H1 (cell line): Measurements from ENCODE around the gene MYO3A. TPM values are rescaled to one million over a fixed set of nuclear protein-coding genes. Genes with fewer than 3 reads are reported as not detected.

Experiments used
- CTCF ChIA-PET: fragments of 300-600 bp; sonication (Branson Sonifier 250); formaldehyde crosslinking; loops from one replicate; lab custom pipeline; 2021; ENCODE audit not compliant: partially characterized antibody; lab: Charles Lee
- POLR2A ChIA-PET: fragments of 300-600 bp; sonication (Branson Sonifier 250); formaldehyde crosslinking; loops from one replicate; lab custom pipeline; 2021; ENCODE audit warnings: inconsistent platforms; ENCODE audit not compliant: partially characterized antibody; lab: Charles Lee
- DNase-seq, 2 experiments: peaks; one replicate each; pipeline versions ENCODE4 v3.0.0 to v3.0.0-alpha.2; 2010 to 2022; ENCODE audit warnings: low spot score in 2 of 2, low read depth in 1 of 2, mixed read lengths in 1 of 2
- FAIRE-seq: peaks from 2 replicates; lab custom pipeline; 2011; peaks lifted over from hg19 to GRCh38; lab: Jason Lieb, UNC
- H2AFZ ChIP-seq: 2 replicates; pipeline ENCODE4 v1.8.1; 2012; ENCODE audit warnings: low read length, inconsistent platforms
- H2AK5ac ChIP-seq: 2 replicates; pipeline ENCODE4 v1.6.1; 2013; ENCODE audit warnings: low read depth, low read length
- H2BK120ac ChIP-seq: replicated peaks from 2 replicates; pipeline ENCODE3; 2013; ENCODE audit warnings: low read depth, low read length, inconsistent platforms
- H2BK12ac ChIP-seq: 2 replicates; pipeline ENCODE4 v1.6.1; 2013; ENCODE audit warnings: low read depth, low read length
- H2BK15ac ChIP-seq: 2 replicates; pipeline ENCODE4 v1.6.1; 2013; ENCODE audit warnings: low read length
- H2BK20ac ChIP-seq: 2 replicates; pipeline ENCODE4 v1.6.1; 2013; ENCODE audit warnings: low read length
- H2BK5ac ChIP-seq: 2 replicates; pipeline ENCODE4 v1.6.1; 2013; ENCODE audit warnings: low read depth, low read length
- H3K14ac ChIP-seq: 2 replicates; pipeline ENCODE4 v1.6.1; 2013; ENCODE audit warnings: inconsistent platforms; ENCODE audit not compliant: insufficient read length
- H3K18ac ChIP-seq: 2 replicates; pipeline ENCODE4 v1.6.1; 2013; ENCODE audit warnings: low read length; ENCODE audit errors: extremely low read depth
- H3K23ac ChIP-seq: 2 replicates; pipeline ENCODE4 v1.6.1; 2013; ENCODE audit warnings: inconsistent platforms; ENCODE audit not compliant: insufficient read length
- H3K23me2 ChIP-seq: 2 replicates; pipeline ENCODE4 v1.6.1; 2013; ENCODE audit warnings: low read depth, low read length
- H3K27ac ChIP-seq: 2 replicates; pipeline ENCODE4 v1.6.1; 2011; ENCODE audit warnings: low read depth, low read length, inconsistent platforms
- H3K27me3 ChIP-seq, 4 experiments: replicated peaks in 1 of 4; 1 replicate in 1 of 4; 2 replicates in 3 of 4; pipeline versions ENCODE4 v1.6.1 to v1.8.1; 2011 to 2013; ENCODE audit warnings: low read length in 3 of 4, mild to moderate bottlenecking in 3 of 4, inconsistent platforms in 2 of 4, mixed read lengths in 2 of 4, moderate library complexity in 1 of 4; ENCODE audit not compliant: control insufficient read depth in 3 of 4, insufficient read depth in 3 of 4; ENCODE audit errors: extremely low read depth in 1 of 4
- H3K36me3 ChIP-seq, 4 experiments: 2 replicates each; pipeline versions ENCODE4 v1.6.1 to v1.8.1; 2011 to 2013; ENCODE audit warnings: mild to moderate bottlenecking in 4 of 4, low read length in 3 of 4, moderate library complexity in 2 of 4, control low read depth in 1 of 4, inconsistent platforms in 1 of 4; ENCODE audit not compliant: insufficient read depth in 4 of 4, control insufficient read depth in 2 of 4
- H3K4ac ChIP-seq: replicated peaks from 2 replicates; pipeline ENCODE3; 2013; ENCODE audit warnings: low read length, low read depth, mixed read lengths, inconsistent platforms; ENCODE audit not compliant: insufficient read length
- H3K4me1 ChIP-seq, 4 experiments: replicated peaks in 1 of 4; 1 replicate in 1 of 4; 2 replicates in 3 of 4; pipeline versions ENCODE4 v1.6.1 to v1.8.1; 2011 to 2013; ENCODE audit warnings: low read length in 3 of 4, inconsistent platforms in 2 of 4, mixed read lengths in 1 of 4; ENCODE audit not compliant: insufficient read depth in 4 of 4, control insufficient read depth in 3 of 4
- H3K4me2 ChIP-seq, 2 experiments: 2 replicates each; pipeline versions ENCODE4 v1.6.1 to v1.8.1; 2011 to 2013; ENCODE audit warnings: low read depth in 2 of 2, low read length in 2 of 2, control low read depth in 1 of 2, inconsistent platforms in 1 of 2, mild to moderate bottlenecking in 1 of 2; ENCODE audit not compliant: insufficient read depth in 1 of 2
- H3K4me3 ChIP-seq, 4 experiments: fragments of 200-600, 300-600 bp in 1 of 4; sonication (generic), shearing (Covaris generic), sonication (Bioruptor Twin) in 1 of 4; 2 replicates each; pipeline versions ENCODE4 v1.5.1 to v1.8.1; 2011 to 2016; ENCODE audit warnings: low read length in 4 of 4, low read depth in 3 of 4, control low read depth in 2 of 4, inconsistent platforms in 2 of 4, mild to moderate bottlenecking in 2 of 4, mixed read lengths in 1 of 4, moderate library complexity in 1 of 4; ENCODE audit not compliant: insufficient read depth in 2 of 4; ENCODE audit errors: extremely low read depth in 1 of 4
- H3K56ac ChIP-seq: replicated peaks from 2 replicates; pipeline ENCODE3; 2013; ENCODE audit warnings: low read depth, mild to moderate bottlenecking, mixed read lengths, low read length, inconsistent platforms; ENCODE audit not compliant: insufficient read length
- H3K79me1 ChIP-seq: 2 replicates; pipeline ENCODE4 v1.6.1; 2013; ENCODE audit warnings: low read depth, low read length, control low read depth
- H3K79me2 ChIP-seq, 2 experiments: 2 replicates each; pipeline versions ENCODE4 v1.6.1 to v1.8.1; 2012 to 2013; ENCODE audit warnings: low read length in 2 of 2, mild to moderate bottlenecking in 2 of 2, inconsistent platforms in 1 of 2; ENCODE audit not compliant: insufficient read depth in 2 of 2, control insufficient read depth in 1 of 2
- H3K9ac ChIP-seq, 4 experiments: replicated peaks in 1 of 4; 1 replicate in 1 of 4; 2 replicates in 3 of 4; pipeline versions ENCODE4 v1.6.1 to v1.8.1; 2011 to 2013; ENCODE audit warnings: low read depth in 3 of 4, low read length in 3 of 4, control low read depth in 2 of 4, mild to moderate bottlenecking in 2 of 4, moderate library complexity in 2 of 4, inconsistent platforms in 1 of 4; ENCODE audit errors: extremely low read depth in 1 of 4
- H3K9me3 ChIP-seq, 2 experiments: 2 replicates each; pipeline versions ENCODE4 v1.6.1 to v1.8.1; 2012 to 2013; ENCODE audit warnings: mild to moderate bottlenecking in 2 of 2, moderate library complexity in 2 of 2, control low read depth in 1 of 2, inconsistent platforms in 1 of 2, low read depth in 1 of 2, low read length in 1 of 2, mixed read lengths in 1 of 2; ENCODE audit not compliant: insufficient read depth in 2 of 2
- H4K20me1 ChIP-seq, 2 experiments: replicated peaks in 1 of 2; 2 replicates each; pipeline versions ENCODE3 to v1.8.1; 2011 to 2013; ENCODE audit warnings: inconsistent platforms in 2 of 2, low read length in 2 of 2, mild to moderate bottlenecking in 1 of 2; ENCODE audit not compliant: insufficient read depth in 2 of 2, control insufficient read depth in 1 of 2
- H4K5ac ChIP-seq: 2 replicates; pipeline ENCODE4 v1.6.1; 2013; ENCODE audit warnings: low read length, low read depth, mixed read lengths, inconsistent platforms; ENCODE audit not compliant: insufficient read length
- H4K8ac ChIP-seq: 2 replicates; pipeline ENCODE4 v1.8.0; 2013; ENCODE audit warnings: mild to moderate bottlenecking, moderate library complexity, low read length, inconsistent platforms; ENCODE audit not compliant: insufficient read depth; ENCODE audit errors: extremely low read depth
- H4K91ac ChIP-seq: replicated peaks from 2 replicates; pipeline ENCODE3; 2013; ENCODE audit warnings: low read length, mixed read lengths, inconsistent platforms; ENCODE audit not compliant: insufficient read length
- JUN ChIP-seq: IDR thresholded peaks from 2 replicates; pipeline ENCODE4 v1.6.1; 2011; ENCODE audit warnings: low read depth, mild to moderate bottlenecking, improper control_type of control experiment, low read length
- POLR2A ChIP-seq, 2 experiments: IDR thresholded peaks; 1 replicate in 1 of 2; 2 replicates in 1 of 2; pipeline ENCODE4 v1.6.1; 2011; ENCODE audit warnings: low read depth in 2 of 2, low read length in 2 of 2, mild to moderate bottlenecking in 2 of 2; ENCODE audit errors: control extremely low read depth in 1 of 2
- RXRA ChIP-seq: IDR thresholded peaks from 2 replicates; pipeline ENCODE4 v1.6.1; 2011; ENCODE audit warnings: low read depth, mild to moderate bottlenecking, low read length, moderate library complexity; ENCODE audit not compliant: insufficient read depth
- SIX5 ChIP-seq: IDR thresholded peaks from 2 replicates; pipeline ENCODE4 v1.6.1; 2011; ENCODE audit warnings: mild to moderate bottlenecking, low read depth, low read length
- TAF1 ChIP-seq: IDR thresholded peaks from 2 replicates; pipeline ENCODE4 v1.6.1; 2011; ENCODE audit warnings: mild to moderate bottlenecking, low read depth, low read length
- TAF7 ChIP-seq: optimal IDR thresholded peaks from 2 replicates; pipeline ENCODE3; 2011; ENCODE audit warnings: low read depth, mild to moderate bottlenecking, inconsistent platforms, low read length, moderate library complexity, borderline replicate concordance
- WGBS, 2 experiments: shearing (Covaris generic) in 1 of 2; methylation state at CpG; one replicate each; pipeline versions ENCODE4 v1.1.6 to v1.1.7; 2013 to 2015; ENCODE audit warnings: low lambda C conversion rate in 2 of 2, mixed read lengths in 2 of 2, inconsistent platforms in 1 of 2, low coverage in 1 of 2, missing lambda C conversion rate in 1 of 2; ENCODE audit not compliant: insufficient replicate concordance in 2 of 2, insufficient coverage in 1 of 2, insufficient read length in 1 of 2; ENCODE audit errors: extremely low coverage in 1 of 2, missing lambda C conversion rate in 1 of 2; 5-methylcytosine and 5-hydroxymethylcytosine counted together
- polyA plus RNA-seq, 7 experiments: library from polyadenylated mRNA; depleted of rRNA in 3 of 7; stranded (reverse) in 5 of 7; unstranded in 2 of 7; fragments of >200 nt in 5 of 7; fragments of 200-250 nt in 2 of 7; gene quantifications; 1 replicate in 5 of 7; 2 replicates in 1 of 7; 4 replicates in 1 of 7; pipeline versions ENCODE4 v1.2.1 to v1.2.3, GENCODE V29; 2011 to 2013; ENCODE audit warnings: missing spikeins in 2 of 7, mixed read lengths in 2 of 7
- total RNA-seq: library from RNA; stranded (reverse); fragmentation: NEBNext Ultra II Directional; extraction: Animal tissue kit (Norgen Biotek cat#: 25700); gene quantifications from 2 replicates; pipeline ENCODE4 v1.2.1, GENCODE V29; 2021

Gene MYO3A
- total and polyA plus RNA-seq, 2 of the 8 experiments (the other 6 are each of a cell fraction or from before 2014, with no cell fraction given): 3.9 to 5.3 TPM

- H3K79me1 ChIP-seq: no peaks in the 10 kb centered on the region
- no peak overlapping the region for H2AFZ ChIP-seq
- no peak overlapping the region for H2BK20ac ChIP-seq
- peak; percentile 13 for FAIRE-seq
- no peak overlapping the region for H3K4me2 ChIP-seq
- no peak overlapping the region for H3K23ac ChIP-seq
- no peaks in the 10 kb centered on the region for H3K27me3 ChIP-seq
- CTCF ChIA-PET: interaction anchor here (0.8 to 1.2 kb wide), 2 partner anchors 11 to 494 kb away, joined by 3 to 4 read pairs; no protein-coding TSS in a partner anchor
- H4K20me1 ChIP-seq: no peaks in the 10 kb centered on the region
- H3K23me2 ChIP-seq: no peaks in the 10 kb centered on the region
- 93% methylated on average over 6 of the region's 6 CpGs; no CpG with 5 or more reads in 1 of the 2 experiments for WGBS, 2 experiments
- H2AK5ac ChIP-seq: no peak overlapping the region
- H4K5ac ChIP-seq: no peak overlapping the region
- H3K79me2 ChIP-seq: no peaks in the 10 kb centered on the region
- no peak overlapping the region for H2BK15ac ChIP-seq
- no peak overlapping the region for H2BK5ac ChIP-seq
- H3K18ac ChIP-seq: no peak overlapping the region
- no peak overlapping the region for H3K4me3 ChIP-seq
- H3K9me3 ChIP-seq: no peaks in the 10 kb centered on the region
- no peak overlapping the region for H3K56ac ChIP-seq
- no peaks in the 10 kb centered on the region for H3K36me3 ChIP-seq
- POLR2A ChIA-PET: no interaction called here
- no peak overlapping the region for H4K8ac ChIP-seq
- H3K14ac ChIP-seq: no peak overlapping the region
- no peak for DNase-seq
- H3K9ac ChIP-seq: no peak overlapping the region
- H3K27ac ChIP-seq: no peak overlapping the region
- H2BK12ac ChIP-seq: no peak overlapping the region
- H4K91ac ChIP-seq: no peak overlapping the region
- H3K4ac ChIP-seq: no peak overlapping the region
- no peak overlapping the region for H2BK120ac ChIP-seq
- no peaks in the 10 kb centered on the region; a peak in 1 of 7 replicates for H3K4me1 ChIP-seq
- no peak for TF ChIP-seq SIX5
- no peak for TF ChIP-seq JUN
- no peak for TF ChIP-seq TAF7
- TF ChIP-seq RXRA: no peak
- TF ChIP-seq TAF1: no peak
- no peak for TF ChIP-seq POLR2A (IDR thresholded peaks at IDR 0.05; ENCODE audit: control extremely low read depth in 1 of 2, low read depth in 2 of 2, low read length in 2 of 2)
These were observed 317.9 kb downstream of the MYO3A start for GRCh38 chr10:26251925-26252324.
